Measurements from ENCODE around the gene UCN3. TPM values are rescaled to one million over a fixed set of nuclear protein-coding genes. Genes with fewer than 3 reads are reported as not detected.
"Not testable (repeated sequence)": the region's sequence is repeated elsewhere in the genome, so short reads cannot be mapped to it uniquely, and the experiment has no call there.

Gene UCN3
- total RNA-seq, 1 experiment from 2014 or later: not detected

DNA sequence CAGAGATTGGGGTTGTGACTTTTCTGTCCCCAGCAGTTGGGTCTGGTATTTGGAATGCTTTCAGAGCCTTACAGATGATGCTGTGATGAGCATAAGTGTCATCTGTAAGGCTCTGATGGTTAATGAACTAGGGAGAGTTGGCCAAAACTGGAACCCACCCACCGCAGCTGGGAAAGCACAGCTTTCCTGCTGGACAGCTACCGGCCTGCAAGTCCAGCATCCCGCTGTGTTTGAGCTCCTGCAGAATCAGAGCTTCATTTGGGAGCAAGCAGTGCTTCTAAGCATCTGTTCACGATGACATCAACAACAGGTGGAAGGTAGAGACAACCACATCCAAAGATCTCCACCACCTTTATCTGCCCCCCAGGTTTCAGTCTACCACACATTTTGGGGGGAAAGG is 11.7 kb downstream of the UCN3 start:
- no peaks in the 10 kb centered on the region for H3K23me2 ChIP-seq (ENCODE audit: insufficient read length, low read depth, low read length, poor library complexity, severe bottlenecking)
- H2BK20ac ChIP-seq (ENCODE audit: low read depth, low read length, poor library complexity, severe bottlenecking): no peak overlapping the region
- H4K91ac ChIP-seq (ENCODE audit: insufficient read length, low read depth, low read length): no peak overlapping the region
- no peak overlapping the region for H3K4me2 ChIP-seq (ENCODE audit: insufficient read depth, insufficient read length, low read length)
- no peaks in the 10 kb centered on the region for H3K79me1 ChIP-seq (ENCODE audit: insufficient read depth, low read depth, low read length, poor library complexity, severe bottlenecking)
- H4K20me1 ChIP-seq (ENCODE audit: control insufficient read depth, insufficient read depth, insufficient read length): no peaks in the 10 kb centered on the region
- no peaks in the 10 kb centered on the region for H3K9me3 ChIP-seq (ENCODE audit: control insufficient read depth, low read depth, low read length)
- H2AFZ ChIP-seq (ENCODE audit: low read length): no peak overlapping the region
- H3K27ac Mint-ChIP-seq: no peak overlapping the region
- no peaks in the 10 kb centered on the region for H3K4me1 ChIP-seq (ENCODE audit: insufficient read depth, low read length)
- H3K79me2 ChIP-seq (ENCODE audit: insufficient read depth, low read length): no peaks in the 10 kb centered on the region
- no peak overlapping the region for H3K4ac ChIP-seq (ENCODE audit: low read depth, low read length)
- WGBS (ENCODE audit: extremely low coverage, insufficient read length, low lambda C conversion rate): no CpG with 5 or more reads among the region's 4 CpGs
- TF ChIP-seq CTCF (conservative IDR thresholded peaks at IDR 0.05): no peak
- no peak overlapping the region for H2BK5ac ChIP-seq (ENCODE audit: insufficient read length, low read length)
- H3K27me3 Mint-ChIP-seq (ENCODE audit: low read depth): no peaks in the 10 kb centered on the region; the same call in none of the 2 replicates
- H2BK12ac ChIP-seq (ENCODE audit: insufficient read length, low read depth, low read length): no peak overlapping the region
- H2BK120ac ChIP-seq (ENCODE audit: low read depth, low read length, poor library complexity, severe bottlenecking): no peak overlapping the region
- peaks cover 33 to 43% of the 10 kb centered on the region in 2 experiments for H3K9me3 Mint-ChIP-seq
- no peaks in the 10 kb centered on the region for H3K27me3 ChIP-seq (ENCODE audit: insufficient read depth, low read length)
- H3K36me3 Mint-ChIP-seq (ENCODE audit: insufficient read depth in 1 of 3, low read depth in 3 of 3): peaks cover 2 to 5% (median 5%) of the 10 kb centered on the region in 3 experiments; a peak in 4 of 7 replicates
- H4K8ac ChIP-seq (replicated peaks; ENCODE audit: insufficient read length, low read depth, low read length): no peak overlapping the region
- H3K27ac ChIP-seq (ENCODE audit: insufficient read length, low read depth, low read length): no peak overlapping the region
- no peak overlapping the region for H3K9ac ChIP-seq (ENCODE audit: extremely low read depth, insufficient read length, low read length)
- H4K5ac ChIP-seq (ENCODE audit: insufficient read length, low read depth, low read length): no peak overlapping the region
- no peak overlapping the region for H3T11ph ChIP-seq (ENCODE audit: low read length)
- H3K18ac ChIP-seq (ENCODE audit: insufficient read length, low read depth, low read length): no peak overlapping the region
- H3K4me1 Mint-ChIP-seq: no peaks in the 10 kb centered on the region
- H3K4me3 Mint-ChIP-seq: no peak overlapping the region
- no peak overlapping the region for H2AK5ac ChIP-seq (ENCODE audit: insufficient read length, low read length)
- DNase-seq: no peak
- H3K56ac ChIP-seq (ENCODE audit: insufficient read length, low read depth, low read length): no peak overlapping the region
- no peak overlapping the region for H3K23ac ChIP-seq (ENCODE audit: insufficient read length, low read depth, low read length)
- no peak overlapping the region for H3K14ac ChIP-seq (ENCODE audit: insufficient read depth, low read length)
- no peak overlapping the region for H2BK15ac ChIP-seq (ENCODE audit: low read depth, low read length)

DNA sequence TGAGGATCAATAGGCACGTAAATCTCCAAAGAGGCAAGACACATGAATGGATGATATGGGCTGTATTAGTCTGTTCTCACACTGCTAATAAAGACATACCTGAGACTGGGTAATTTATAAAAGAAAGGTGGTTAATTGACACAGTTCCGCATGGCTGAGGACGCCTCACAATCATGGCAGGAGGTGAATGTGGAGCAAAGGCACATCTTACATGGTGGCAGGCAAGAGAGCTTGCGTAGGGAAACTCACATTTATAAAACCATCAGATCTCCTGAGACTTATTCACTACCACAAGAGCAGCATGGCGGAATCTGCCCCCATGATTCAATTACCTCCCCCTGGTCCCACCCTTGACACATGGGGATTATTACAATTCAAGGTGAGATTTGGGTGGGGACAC is 14.4 kb downstream of the UCN3 start:
- not testable (repeated sequence) for H3K4me1 ChIP-seq (ENCODE audit: insufficient read depth, low read length); H3K79me1 ChIP-seq (ENCODE audit: insufficient read depth, low read depth, low read length, poor library complexity, severe bottlenecking); H3K14ac ChIP-seq (ENCODE audit: insufficient read depth, low read length); H4K20me1 ChIP-seq (ENCODE audit: control insufficient read depth, insufficient read depth, insufficient read length); H3K27me3 Mint-ChIP-seq (ENCODE audit: low read depth); H3K79me2 ChIP-seq (ENCODE audit: insufficient read depth, low read length); H3K23ac ChIP-seq (ENCODE audit: insufficient read length, low read depth, low read length); H3K56ac ChIP-seq (ENCODE audit: insufficient read length, low read depth, low read length); H2BK20ac ChIP-seq (ENCODE audit: low read depth, low read length, poor library complexity, severe bottlenecking); H3K4ac ChIP-seq (ENCODE audit: low read depth, low read length); H3K27ac ChIP-seq (ENCODE audit: insufficient read length, low read depth, low read length); H4K91ac ChIP-seq (ENCODE audit: insufficient read length, low read depth, low read length); H3K4me3 Mint-ChIP-seq; H3K36me3 Mint-ChIP-seq (ENCODE audit: insufficient read depth in 1 of 3, low read depth in 3 of 3); H3K27me3 ChIP-seq (ENCODE audit: insufficient read depth, low read length); H4K8ac ChIP-seq (replicated peaks; ENCODE audit: insufficient read length, low read depth, low read length); DNase-seq; H2AK5ac ChIP-seq (ENCODE audit: insufficient read length, low read length); H2BK120ac ChIP-seq (ENCODE audit: low read depth, low read length, poor library complexity, severe bottlenecking); H2BK12ac ChIP-seq (ENCODE audit: insufficient read length, low read depth, low read length); H2AFZ ChIP-seq (ENCODE audit: low read length); H2BK15ac ChIP-seq (ENCODE audit: low read depth, low read length); H3T11ph ChIP-seq (ENCODE audit: low read length); H3K9ac ChIP-seq (ENCODE audit: extremely low read depth, insufficient read length, low read length); H3K4me2 ChIP-seq (ENCODE audit: insufficient read depth, insufficient read length, low read length); H3K27ac Mint-ChIP-seq; H3K18ac ChIP-seq (ENCODE audit: insufficient read length, low read depth, low read length); H4K5ac ChIP-seq (ENCODE audit: insufficient read length, low read depth, low read length); H3K23me2 ChIP-seq (ENCODE audit: insufficient read length, low read depth, low read length, poor library complexity, severe bottlenecking); H3K9me3 ChIP-seq (ENCODE audit: control insufficient read depth, low read depth, low read length); H2BK5ac ChIP-seq (ENCODE audit: insufficient read length, low read length); H3K4me1 Mint-ChIP-seq
- WGBS (ENCODE audit: extremely low coverage, insufficient read length, low lambda C conversion rate): no CpG with 5 or more reads among the region's 5 CpGs
- peaks cover 17 to 23% of the 10 kb centered on the region in 2 experiments for H3K9me3 Mint-ChIP-seq

Measured in H9 (cell line).